HG02763 (cell line): ENCODE measurements around the gene C11orf65.
"Not testable (repeated sequence)": the region's sequence is repeated elsewhere in the genome, so short reads cannot be mapped to it uniquely, and the experiment has no call there.

Source experiments
- ATAC-seq: cut with Tn5 transposase; IDR thresholded peaks from one replicate; pipeline ENCODE4 v1.9.1; 2021; ENCODE audit warnings: mild to moderate bottlenecking, moderate library complexity; ENCODE audit not compliant: unreplicated experiment

The C11orf65 gene

DNA sequence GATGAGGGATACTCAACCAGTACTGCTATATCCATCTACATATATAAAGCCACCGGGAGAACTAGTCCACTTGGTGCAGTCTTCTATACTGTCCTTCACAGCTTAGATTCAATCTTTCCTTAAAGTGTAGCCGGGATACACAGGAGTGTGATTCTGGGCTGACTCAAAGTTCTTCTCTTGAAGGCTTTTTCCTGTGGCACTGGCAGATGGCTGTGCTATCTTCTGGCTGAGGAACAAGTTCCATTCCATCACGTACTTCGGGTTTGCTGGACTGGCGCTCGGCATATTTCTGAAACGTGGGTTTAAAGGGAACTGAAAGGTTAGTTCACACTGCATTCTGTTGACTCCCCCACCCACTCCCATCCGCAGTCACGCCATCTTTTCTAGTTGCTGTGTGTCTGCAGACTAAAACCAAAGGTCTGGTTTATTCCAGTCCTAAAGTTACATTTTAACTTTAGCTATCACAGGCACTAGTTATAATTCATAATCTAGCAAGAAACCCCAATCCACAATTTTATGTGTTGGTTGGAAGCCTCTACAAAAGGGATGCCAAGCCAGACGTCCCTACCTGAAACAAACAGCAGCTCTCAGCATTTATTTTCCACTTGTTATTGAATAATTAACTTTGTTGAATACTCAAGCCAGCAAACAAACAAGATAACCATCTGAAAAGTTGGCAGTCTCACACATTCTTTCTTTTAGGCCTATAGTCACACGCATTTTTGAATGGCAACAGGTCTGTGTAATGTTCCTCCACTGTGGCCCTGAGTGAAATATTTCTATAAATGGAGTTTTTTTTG is 7.5 kb upstream of the C11orf65 start:
- ATAC-seq = no peak

- no peak for ATAC-seq
These were observed 5.4 kb upstream of the C11orf65 start for GRCh38 chr11:108472681-108473080.

DNA sequence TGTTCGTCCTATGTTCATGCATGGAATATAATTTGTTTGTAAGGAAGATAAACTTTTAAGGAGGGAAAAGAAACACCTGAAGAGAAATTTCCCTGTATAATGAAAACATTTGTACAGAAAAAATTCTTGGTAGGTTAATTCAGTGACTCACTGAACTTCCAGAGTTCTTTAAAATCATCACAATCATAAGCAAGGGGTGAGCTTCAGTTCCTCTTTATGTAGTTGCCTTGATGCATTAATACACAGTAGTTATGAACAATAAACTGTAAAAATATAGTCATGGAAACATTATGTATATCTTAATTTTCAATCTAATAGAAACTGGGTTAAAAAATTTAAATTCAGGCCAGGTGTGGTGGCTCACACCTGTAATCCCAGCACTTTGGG is 1.1 kb upstream of the C11orf65 start:
- no peak for ATAC-seq

GRCh38 chr11:108466405-108466804 is 924 bp downstream of the C11orf65 start:
- ATAC-seq = no peak

DNA sequence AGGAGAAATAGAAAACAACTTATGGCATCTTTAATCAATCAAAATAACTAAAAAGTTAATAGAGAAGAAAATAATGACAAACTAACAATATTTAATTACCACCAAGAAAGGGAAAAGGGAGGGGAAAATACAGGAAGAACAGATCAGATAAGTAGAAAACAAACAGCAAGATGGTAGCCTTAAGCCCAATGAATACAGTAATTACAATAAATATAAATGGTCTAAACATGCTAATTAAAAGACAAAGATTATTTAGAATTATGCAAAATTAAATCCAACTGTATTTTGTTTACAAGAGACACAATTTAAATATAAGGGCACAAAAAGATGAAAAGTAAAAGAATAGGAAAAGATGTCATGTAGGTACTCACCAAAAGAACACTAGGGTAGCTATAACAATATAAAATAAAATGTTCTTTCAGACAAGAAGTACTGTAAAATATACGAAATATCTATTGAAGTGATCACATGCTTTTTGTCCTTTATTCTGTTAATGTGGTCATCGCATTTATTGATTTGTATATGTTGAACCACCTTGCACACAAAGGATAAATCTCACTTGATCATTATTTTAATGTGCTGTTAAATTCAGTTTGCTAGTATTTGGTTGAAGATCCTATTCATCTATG is 14.0 kb downstream of the C11orf65 start:
- no peak for ATAC-seq

GRCh38 chr11:108441445-108441844 is 25.9 kb downstream of the C11orf65 start:
- ATAC-seq = not testable (repeated sequence)

DNA sequence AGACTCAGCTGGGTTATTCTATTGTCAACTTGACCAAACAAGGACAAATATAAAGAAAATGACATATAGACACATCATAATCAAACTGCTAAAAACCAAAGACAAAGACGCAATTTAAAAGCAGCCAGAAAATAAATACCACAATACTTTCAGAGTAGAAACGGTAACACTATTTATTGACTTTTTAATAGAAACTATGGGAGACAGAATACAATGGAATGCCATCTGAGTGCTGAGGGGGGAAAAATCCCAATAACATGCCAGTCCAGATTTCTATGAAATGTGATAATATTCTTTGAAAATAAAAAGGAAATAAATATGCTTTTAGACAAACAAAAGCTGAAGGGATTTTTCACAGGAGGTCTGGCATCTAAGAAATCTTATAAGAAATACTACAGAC is 30.7 kb downstream of the C11orf65 start:
- ATAC-seq = no peak

GRCh38 chr11:108435066-108435465 is 32.3 kb downstream of the C11orf65 start:
- ATAC-seq = no peak

DNA sequence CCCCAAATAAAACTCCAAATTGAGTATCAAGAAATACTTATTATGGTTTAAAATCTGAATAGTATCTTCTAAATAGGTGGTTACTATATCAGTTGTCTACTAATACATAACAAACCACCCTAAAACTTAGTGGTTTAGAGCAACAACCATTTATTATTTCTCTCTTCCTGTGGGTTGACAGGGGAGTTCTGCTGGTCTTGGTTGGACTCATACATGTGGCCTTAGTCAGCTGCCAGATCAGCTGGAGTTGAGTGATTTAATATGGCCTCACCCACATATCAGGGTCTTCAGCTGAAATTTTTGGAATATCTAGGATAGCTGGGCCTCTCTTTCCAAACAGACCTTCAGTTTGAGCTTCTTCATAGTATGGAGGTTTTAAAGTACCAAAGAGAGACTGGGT is 34.5 kb downstream of the C11orf65 start:
- ATAC-seq = no peak

GRCh38 chr11:108431997-108432396 is 35.3 kb downstream of the C11orf65 start:
- no peak for ATAC-seq

DNA sequence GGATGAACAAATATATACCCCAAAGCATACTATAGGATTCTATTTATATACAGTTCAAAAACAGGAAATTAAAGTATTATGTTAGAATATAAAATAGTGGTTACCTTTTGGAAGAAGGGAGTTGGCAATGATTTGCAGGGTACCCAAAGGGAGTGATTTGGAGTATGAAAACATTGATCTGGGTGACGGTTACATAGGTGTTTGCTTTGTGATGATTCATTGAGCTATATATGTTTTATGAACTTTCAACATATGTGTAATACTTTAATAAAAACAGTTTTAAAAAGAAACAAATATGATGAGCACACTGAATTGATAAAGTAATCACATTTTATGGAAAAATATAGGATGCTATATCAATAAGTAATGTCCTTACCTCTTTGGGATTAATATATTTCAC is 36.0 kb downstream of the C11orf65 start:
- ATAC-seq = no peak

DNA sequence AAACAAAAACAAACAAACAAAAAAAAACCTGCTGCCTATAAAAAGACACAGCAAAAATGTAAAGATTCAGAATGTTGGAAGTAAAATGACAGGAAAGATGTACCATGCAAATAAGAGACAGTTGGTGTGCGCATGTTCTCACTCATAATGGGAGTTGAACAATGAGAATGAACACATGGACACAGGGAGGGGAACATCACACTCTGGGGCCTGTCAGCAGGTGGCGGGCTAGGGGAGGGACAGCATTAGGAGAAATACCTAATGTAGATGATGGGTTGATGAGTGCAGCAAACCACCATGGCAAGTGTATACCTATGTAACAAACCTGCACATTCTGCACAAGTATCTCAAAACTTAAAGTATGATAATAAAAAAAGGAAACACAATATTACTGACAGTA is 49.8 kb downstream of the C11orf65 start:
- not testable (repeated sequence) for ATAC-seq

- ATAC-seq = no peak
These were observed 52.4 kb downstream of the C11orf65 start for GRCh38 chr11:108414958-108415357.

GRCh38 chr11:108405706-108406105 is 61.6 kb downstream of the C11orf65 start:
- no peak for ATAC-seq

DNA sequence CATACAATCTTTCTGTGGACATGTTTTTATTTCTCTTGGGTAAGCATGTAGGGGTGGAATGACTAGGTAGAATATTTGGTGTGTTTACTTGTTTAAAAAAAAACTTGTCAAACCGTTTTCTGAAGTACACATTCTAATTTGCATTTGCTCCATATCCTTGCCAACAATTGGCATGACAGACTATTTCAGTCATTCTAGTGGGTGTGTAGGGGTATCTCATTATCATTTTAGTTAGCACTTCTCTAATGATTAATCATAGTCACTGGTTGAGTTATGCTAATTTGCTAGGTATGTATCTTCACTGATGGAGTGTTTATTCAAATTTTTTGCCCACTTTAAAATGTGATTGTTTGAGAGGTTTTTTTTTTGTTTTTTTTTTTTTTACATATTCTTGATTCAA is 64.3 kb downstream of the C11orf65 start:
- ATAC-seq = no peak

GRCh38 chr11:108402241-108402640 is 65.1 kb downstream of the C11orf65 start:
- ATAC-seq = no peak

- ATAC-seq = no peak
These were observed 68.9 kb downstream of the C11orf65 start for GRCh38 chr11:108398439-108398838.

DNA sequence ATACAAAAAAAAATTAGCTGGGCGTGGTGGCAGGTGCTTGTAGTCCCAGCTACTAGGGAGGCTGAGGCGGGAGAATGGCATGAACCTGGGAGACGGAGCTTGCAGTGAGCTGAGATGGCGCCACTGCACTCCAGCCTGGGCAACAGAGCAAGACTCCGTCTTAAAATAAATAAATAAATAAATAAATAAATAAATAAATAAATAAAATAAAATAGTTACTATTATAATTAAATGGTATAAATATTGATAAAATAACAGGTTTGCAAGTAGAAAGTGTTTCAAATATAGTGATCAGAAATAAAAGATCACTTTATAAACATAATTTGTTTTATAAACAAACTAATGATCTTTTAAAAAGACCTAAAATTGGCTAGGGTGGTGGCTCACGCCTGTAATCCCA is 70.7 kb downstream of the C11orf65 start:
- ATAC-seq = not testable (repeated sequence)

DNA sequence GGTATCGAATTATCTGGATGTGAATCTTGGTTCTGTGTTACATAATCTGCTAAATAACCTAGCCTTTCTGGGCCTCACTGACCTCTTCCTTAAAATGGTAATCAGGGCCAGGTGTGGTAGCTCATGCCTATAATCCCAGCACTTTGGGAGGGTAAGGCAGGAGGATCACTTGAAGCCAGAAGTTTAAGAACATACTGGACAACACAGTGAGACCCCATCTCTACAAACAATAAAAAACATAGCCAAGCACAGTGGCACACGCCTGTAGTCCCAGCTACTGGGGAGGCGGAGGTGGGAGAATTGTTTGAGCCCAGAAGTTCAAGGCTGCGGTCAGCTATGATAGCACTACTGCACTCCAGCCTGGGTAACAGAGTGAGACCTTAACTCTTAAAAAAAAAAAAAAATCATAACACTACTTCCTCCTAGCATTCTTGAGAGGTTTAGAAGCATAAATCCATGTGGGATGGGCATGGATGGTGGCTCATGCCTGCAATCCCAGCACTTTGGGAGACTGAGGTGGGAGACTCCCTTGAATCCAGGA is 72.5 kb downstream of the C11orf65 start:
- no peak for ATAC-seq

DNA sequence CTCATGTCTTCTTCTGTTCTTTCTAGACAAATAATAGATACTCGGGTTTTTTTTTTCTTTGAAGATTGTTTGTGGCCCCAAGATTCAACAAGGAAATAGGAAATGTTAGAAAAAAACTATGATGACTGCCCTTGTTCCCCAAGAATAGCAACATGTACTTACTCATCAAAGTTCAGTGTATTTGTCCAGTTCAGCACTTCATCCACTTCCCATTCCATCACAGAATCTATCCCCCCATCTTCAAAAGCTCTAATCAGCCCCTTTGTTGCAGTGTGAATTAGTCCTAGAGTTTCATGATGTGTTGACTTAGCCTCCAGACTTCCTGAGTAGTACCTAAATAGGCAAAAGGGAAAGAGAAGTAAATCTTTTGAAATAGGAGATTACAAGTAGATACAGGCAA is 74.3 kb downstream of the C11orf65 start:
- ATAC-seq = no peak

DNA sequence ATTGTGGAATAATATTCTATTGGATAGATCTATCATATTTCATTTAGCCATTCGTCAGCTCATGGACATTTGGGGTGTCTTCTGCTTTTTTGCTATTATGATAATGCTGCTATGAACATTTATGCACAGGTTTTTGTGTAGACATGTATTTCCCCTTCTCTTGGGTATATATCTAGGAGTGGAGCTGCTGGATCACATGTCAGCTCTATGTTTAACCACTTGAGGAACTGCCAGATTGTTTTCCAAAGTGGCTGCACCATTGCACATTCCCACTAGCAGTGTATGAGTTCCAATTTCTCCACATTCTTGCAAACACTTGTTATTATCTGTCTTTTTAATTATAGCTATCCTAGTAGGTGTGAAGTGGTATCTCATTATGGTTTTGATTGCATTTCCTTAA is 75.0 kb downstream of the C11orf65 start:
- no peak for ATAC-seq

GRCh38 chr11:108388576-108388975 is 78.8 kb downstream of the C11orf65 start:
- ATAC-seq = no peak
